ENCODE data around the gene LENG1.

DNA sequence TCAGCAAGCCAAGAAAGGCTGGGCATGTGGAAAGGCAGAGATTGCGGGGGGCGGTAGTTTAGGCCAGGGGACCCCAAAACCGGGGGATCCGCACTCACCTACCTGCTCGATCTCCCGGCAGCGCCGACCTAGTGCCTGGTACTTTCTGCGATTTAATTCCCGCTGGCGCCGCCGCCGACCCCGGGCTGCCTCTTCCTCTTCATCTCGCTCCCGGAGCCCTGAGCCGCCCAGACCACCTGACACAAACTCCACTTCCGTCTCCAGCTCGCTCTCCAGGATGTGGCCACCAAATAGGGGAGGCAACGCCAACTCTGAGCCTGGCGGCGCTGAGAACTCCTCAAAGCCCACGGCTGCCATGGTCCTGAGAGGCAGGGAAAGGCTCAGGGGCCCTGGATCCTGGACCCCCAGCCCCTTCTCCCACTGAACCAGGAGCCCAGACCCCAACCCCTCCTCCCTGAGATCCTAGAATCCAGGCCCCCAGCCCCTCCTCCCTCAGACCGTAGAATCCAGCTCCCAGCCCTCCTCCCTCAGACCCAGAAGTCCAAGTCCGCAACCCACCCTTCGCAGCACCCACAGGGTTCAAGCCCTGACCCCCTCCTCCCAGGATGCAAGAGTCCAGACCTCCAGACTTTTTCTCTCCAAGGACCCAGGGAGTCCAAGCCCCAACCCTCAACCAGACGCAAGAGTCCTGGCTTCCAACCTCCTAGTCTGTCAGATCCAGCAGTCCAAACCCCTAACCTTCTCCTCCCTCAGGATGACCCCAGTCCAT, 45.0 kb downstream of the LENG1 start:
- TF ChIP-seq CTCF (IDR thresholded peaks at IDR 0.05 in 2 of 3, conservative IDR thresholded peaks at IDR 0.05 in 1 of 3; ENCODE audit: borderline replicate concordance in 1 of 3, insufficient read depth in 1 of 3, low read depth in 2 of 3, low read length in 2 of 3) (no peak), EZH2 (IDR thresholded peaks at IDR 0.05) (no peak), POLR2A (IDR thresholded peaks at IDR 0.05; ENCODE audit: borderline replicate concordance, extremely low read depth, insufficient read depth, insufficient read length) (no peak), SRF (IDR thresholded peaks at IDR 0.05; ENCODE audit: low read depth) (no peak)

Measured in HCT116 (cell line).